Uterus (tissue), 4 donors: ENCODE data around the gene KLF15. TPM values are rescaled to one million over a fixed set of nuclear protein-coding genes. Genes with fewer than 3 reads are reported as not detected.

Source experiments
- DNase-seq, 2 donors: peaks; one replicate each; pipeline ENCODE4 v3.0.0-alpha.2; 2019 to 2020
- H3K27ac ChIP-seq, 2 donors: fragments of 200-600 bp; sonication (generic); 1 replicate in 1 of 2; 2 replicates in 1 of 2; pipeline ENCODE4 v1.5.1; 2016 to 2018
- H3K27me3 ChIP-seq, 2 donors: fragments of 200-600 bp; sonication (generic); one replicate each; pipeline ENCODE4 v1.5.1; 2018 to 2019; ENCODE audit warnings: control low read depth in 1 of 2
- H3K36me3 ChIP-seq, 2 donors: fragments of 200-600 bp; sonication (generic); one replicate each; pipeline ENCODE4 v1.5.1; 2019; ENCODE audit warnings: control low read depth in 1 of 2
- H3K4me1 ChIP-seq, 2 donors: fragments of 200-600 bp; sonication (generic); one replicate each; pipeline ENCODE4 v1.5.1; 2018 to 2019; ENCODE audit warnings: control low read depth in 1 of 2
- H3K4me3 ChIP-seq, 2 donors: fragments of 200-600 bp; sonication (generic); 1 replicate in 1 of 2; 2 replicates in 1 of 2; pipeline ENCODE4 v1.5.1; 2018 to 2019; ENCODE audit warnings: mild to moderate bottlenecking in 1 of 2
- H3K9me3 ChIP-seq, 2 donors: fragments of 200-600 bp; sonication (generic); one replicate each; pipeline ENCODE4 v1.5.1; 2019; ENCODE audit warnings: control low read depth in 1 of 2
- CTCF ChIP-seq, 4 experiments: fragments of 200-600 bp in 2 of 4; fragments of 450-650 bp in 2 of 4; sonication (generic) in 2 of 4; IDR thresholded peaks; one replicate each; pipeline ENCODE4 v1.5.1; 2016 to 2019; ENCODE audit warnings: antibody characterized with exemption in 4 of 4, mild to moderate bottlenecking in 2 of 4, moderate library complexity in 1 of 4
- POLR2A ChIP-seq, 2 donors: fragments of 450-650 bp; IDR thresholded peaks; one replicate each; pipeline ENCODE4 v1.6.1; 2016; ENCODE audit warnings: antibody characterized with exemption in 2 of 2, mild to moderate bottlenecking in 1 of 2, moderate library complexity in 1 of 2
- intact Hi-C: fragments of 100-400 bp; cut with DNase I; formaldehyde crosslinking; loops from one replicate; pipeline ENCODE4 v1.15.1; 2023; ENCODE audit warnings: low total_unique reads
- total RNA-seq, 4 donors: library from RNA; depleted of rRNA in 3 of 4; stranded (reverse); fragments of >200 nt in 3 of 4; gene quantifications; one replicate each; pipeline versions ENCODE4 v1.1.0 to v1.2.4, GENCODE V29; 2014 to 2023
- donor health status: DM: yes; HTN: yes; CAD: no.

The KLF15 gene
- total RNA-seq, 4 donors from 2014 or later, result 1.9 to 23.4 (median 18.2) TPM

GRCh38 chr3:126349611-126350501, 7.4 kb downstream of the KLF15 start:
- no peaks in the 10 kb centered on the region for H3K4me1 ChIP-seq
- no peak overlapping the region for H3K27ac ChIP-seq
- H3K9me3 ChIP-seq, result no peaks in the 10 kb centered on the region
- no peaks in the 10 kb centered on the region for H3K36me3 ChIP-seq
- DNase-seq, result peak; percentile 6 to 8
- no peak overlapping the region for H3K4me3 ChIP-seq
- intact Hi-C loops, result no loop called here
- no peak for TF ChIP-seq CTCF (IDR thresholded peaks at IDR 0.05)
- no peak for TF ChIP-seq POLR2A (IDR thresholded peaks at IDR 0.05)
- no peaks in the 10 kb centered on the region for H3K27me3 ChIP-seq

GRCh38 chr3:126349071-126349470, 8.1 kb downstream of the KLF15 start:
- Histone ChIP-seq H3K4me1 (no peaks in the 10 kb centered on the region), H3K9me3 (no peaks in the 10 kb centered on the region), H3K27me3 (no peaks in the 10 kb centered on the region), H3K4me3 (no peak overlapping the region), H3K27ac (no peak overlapping the region), H3K36me3 (no peaks in the 10 kb centered on the region)
- intact Hi-C loops, result no loop called here
- peak; percentile 8 to 12 for DNase-seq
- no peak for TF ChIP-seq POLR2A (IDR thresholded peaks at IDR 0.05)
- TF ChIP-seq CTCF (IDR thresholded peaks at IDR 0.05), result no peak

GRCh38 chr3:126348308-126348920, 8.8 kb downstream of the KLF15 start:
- no peaks in the 10 kb centered on the region for H3K27me3 ChIP-seq
- H3K4me3 ChIP-seq, result no peak overlapping the region
- no peaks in the 10 kb centered on the region for H3K36me3 ChIP-seq
- no peak overlapping the region for H3K27ac ChIP-seq
- H3K9me3 ChIP-seq, result no peaks in the 10 kb centered on the region
- intact Hi-C loops, result no loop called here
- peak; percentile 9 to 10 for DNase-seq
- TF ChIP-seq CTCF (IDR thresholded peaks at IDR 0.05) (peak in 1 of 4 experiments; percentile 10), POLR2A (IDR thresholded peaks at IDR 0.05) (no peak)
- peaks cover 0 to under 1% of the 10 kb centered on the region in 2 donors for H3K4me1 ChIP-seq

GRCh38 chr3:126347543-126348161, 9.6 kb downstream of the KLF15 start:
- H3K27ac ChIP-seq, result no peak overlapping the region
- TF ChIP-seq POLR2A (IDR thresholded peaks at IDR 0.05) (no peak), CTCF (IDR thresholded peaks at IDR 0.05) (no peak)

More at GRCh38 chr3:126347543-126348161, 9.6 kb downstream of the KLF15 start:
- Histone ChIP-seq H3K4me3 (no peak overlapping the region), H3K9me3 (no peaks in the 10 kb centered on the region), H3K36me3 (no peaks in the 10 kb centered on the region), H3K4me1 (peaks cover 0 to 4% of the 10 kb centered on the region in 2 donors), H3K27me3 (no peaks in the 10 kb centered on the region)
- intact Hi-C loops, result no loop called here
- DNase-seq, result peak in 1 of 2 donors; percentile 8
